Hematopoietic multipotent progenitor cell treated with erythropoietin and hydrocortisone succinate and interleukin-3 and kit ligand, for 8 days (in vitro differentiated cells): ENCODE measurements around the gene IGFBP4.

Experiments
- DNase-seq: peaks from one replicate; pipeline ENCODE4 v3.0.0-alpha.2; 2015

Gene IGFBP4

DNA sequence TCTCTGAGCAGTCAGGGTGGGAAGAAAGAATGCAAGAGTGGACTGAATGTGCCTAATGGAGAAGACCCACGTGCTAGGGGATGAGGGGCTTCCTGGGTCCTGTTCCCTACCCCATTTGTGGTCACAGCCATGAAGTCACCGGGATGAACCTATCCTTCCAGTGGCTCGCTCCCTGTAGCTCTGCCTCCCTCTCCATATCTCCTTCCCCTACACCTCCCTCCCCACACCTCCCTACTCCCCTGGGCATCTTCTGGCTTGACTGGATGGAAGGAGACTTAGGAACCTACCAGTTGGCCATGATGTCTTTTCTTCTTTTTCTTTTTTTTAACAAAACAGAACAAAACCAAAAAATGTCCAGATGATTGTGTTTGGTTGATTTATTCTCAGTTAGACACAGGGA is 14.1 kb downstream of the IGFBP4 start:
- no peak for DNase-seq

DNA sequence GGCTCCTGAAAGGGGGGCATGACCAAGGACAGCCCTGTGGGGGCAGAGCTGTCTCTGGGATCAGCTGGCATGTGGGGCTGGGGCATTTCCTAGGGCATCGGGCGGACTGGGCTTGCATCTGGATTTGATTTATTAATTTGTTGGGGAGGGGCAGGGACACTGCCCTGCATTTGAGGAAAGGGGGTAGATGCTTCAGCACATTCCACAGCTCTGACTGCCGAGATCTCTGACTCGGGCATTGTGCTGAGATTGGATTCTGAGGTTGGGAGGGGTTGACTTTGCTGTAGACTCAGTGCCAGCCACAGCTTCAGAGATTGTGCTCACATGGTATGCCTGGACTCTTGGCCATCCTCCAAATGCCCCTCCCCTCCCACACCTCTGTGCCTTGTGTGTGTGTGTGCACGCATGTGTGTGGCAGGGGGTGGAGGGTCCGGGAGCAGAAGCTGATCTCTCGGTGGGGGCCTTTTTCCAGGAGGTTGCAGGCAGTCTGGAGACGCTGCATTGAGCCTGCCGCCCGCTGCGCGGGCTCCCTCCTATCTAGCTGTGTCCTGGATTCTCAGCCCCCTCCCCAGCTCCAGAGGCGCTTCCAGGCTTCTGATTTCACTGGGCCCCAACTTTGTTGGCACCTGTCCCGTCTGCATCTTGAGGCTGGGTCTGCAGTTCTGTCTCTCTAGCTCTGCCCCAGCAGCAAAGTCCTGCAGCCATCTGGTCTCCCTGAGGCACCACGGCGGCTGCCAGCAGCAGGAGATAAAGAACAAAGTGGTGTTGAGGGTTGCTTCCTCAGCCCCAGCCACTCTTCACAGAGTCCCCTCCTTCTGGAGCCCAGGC is 14.9 kb downstream of the IGFBP4 start:
- DNase-seq = no peak

DNA sequence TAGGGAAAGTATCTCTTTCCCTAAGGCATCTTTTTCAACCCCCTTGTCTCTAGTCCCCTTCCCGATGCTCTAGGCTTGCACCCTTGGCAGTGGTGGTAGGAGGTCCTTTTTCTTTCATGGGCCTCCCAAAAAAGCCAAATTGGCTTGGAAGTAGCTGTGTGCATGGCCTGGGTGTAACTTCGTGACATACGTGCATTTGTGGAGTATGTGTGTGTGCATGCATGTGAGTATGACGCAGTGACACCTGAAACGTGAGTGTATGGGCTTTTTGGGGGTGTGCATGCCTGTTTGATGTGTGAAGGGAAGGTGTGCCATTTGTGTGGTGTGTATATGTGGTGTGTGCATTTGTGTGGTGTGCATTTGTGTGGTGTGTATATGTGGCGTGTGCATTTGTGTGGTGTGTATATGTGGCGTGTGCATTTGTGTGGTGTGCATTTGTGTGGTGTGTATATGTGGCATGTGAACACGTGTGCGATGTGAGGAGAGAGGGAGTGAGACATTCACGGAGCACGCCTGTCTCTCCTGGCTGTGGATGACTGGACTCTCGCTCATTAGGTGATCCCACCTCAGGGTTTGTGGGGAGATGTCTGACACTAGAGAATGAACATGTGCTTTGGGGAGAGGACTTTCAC is 15.7 kb downstream of the IGFBP4 start:
- DNase-seq = no peak

GRCh38 chr17:40459636-40460603 is 16.7 kb downstream of the IGFBP4 start:
- no peak for DNase-seq

- DNase-seq = no peak
Measured at GRCh38 chr17:40460604-40460967, 17.3 kb downstream of the IGFBP4 start.

GRCh38 chr17:40460968-40461731 is 17.9 kb downstream of the IGFBP4 start:
- DNase-seq = no peak

GRCh38 chr17:40461732-40462342 is 18.6 kb downstream of the IGFBP4 start:
- no peak for DNase-seq

DNA sequence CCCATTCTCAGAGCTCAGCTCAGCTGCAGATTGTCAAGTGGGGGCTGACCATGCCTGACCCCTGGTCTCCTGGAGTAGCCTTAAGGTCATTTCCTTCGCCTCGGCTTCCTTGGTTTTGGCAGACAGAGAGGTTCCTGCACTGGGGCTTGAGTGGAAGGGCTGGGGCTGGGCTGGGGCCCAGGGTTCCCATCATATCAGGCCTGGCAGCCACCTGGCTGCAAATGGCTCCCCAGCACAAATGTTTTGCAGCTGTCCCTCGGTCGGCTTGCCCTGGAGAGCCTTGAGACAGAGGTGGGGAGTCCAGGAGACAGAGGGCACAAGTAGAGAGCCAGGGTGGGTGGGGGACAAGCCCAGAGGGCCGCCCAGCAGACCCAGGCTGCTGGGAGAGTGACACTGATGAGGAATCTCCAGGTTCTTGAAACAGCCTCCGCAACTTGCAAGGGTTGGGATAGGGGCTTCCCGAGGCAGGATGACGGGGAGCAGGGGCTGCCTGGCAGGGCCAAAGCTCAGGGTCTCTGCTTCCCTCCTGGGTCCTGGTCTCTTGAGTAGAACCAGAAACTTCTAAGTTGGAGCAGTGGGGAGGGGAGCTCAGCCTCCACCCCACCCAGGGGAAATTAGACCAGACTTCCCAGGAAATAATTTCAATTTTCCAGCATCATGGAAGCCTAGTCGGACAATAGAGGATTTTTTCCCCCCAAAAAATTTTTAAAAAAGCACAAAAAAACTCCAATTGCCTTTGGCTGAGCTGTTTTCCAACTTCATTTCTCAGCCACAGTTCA is 19.3 kb downstream of the IGFBP4 start:
- DNase-seq = no peak

DNA sequence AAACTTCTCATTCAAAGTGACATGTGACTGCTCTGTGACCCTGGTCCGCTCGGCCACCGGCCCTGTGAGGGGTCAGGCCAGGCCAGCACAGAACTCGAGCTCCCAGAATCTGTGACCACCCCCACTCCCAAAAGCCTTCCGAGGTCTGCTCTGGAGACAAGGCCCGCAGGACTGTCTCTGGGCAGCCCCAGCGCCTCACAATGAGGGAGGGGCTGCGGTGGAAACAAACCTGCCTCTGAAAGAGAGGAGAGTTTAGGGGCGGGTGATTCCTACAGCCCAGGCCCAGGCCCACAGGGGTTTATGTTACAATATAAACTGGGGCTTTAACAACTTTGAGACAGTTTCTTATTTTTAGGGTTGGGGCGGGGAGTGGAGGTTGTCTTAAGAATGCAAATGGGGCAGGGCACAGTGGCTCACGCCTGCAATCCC is 19.9 kb downstream of the IGFBP4 start:
- no peak for DNase-seq

- no peak for DNase-seq
Measured at GRCh38 chr17:40464392-40464855, 21.2 kb downstream of the IGFBP4 start.

DNA sequence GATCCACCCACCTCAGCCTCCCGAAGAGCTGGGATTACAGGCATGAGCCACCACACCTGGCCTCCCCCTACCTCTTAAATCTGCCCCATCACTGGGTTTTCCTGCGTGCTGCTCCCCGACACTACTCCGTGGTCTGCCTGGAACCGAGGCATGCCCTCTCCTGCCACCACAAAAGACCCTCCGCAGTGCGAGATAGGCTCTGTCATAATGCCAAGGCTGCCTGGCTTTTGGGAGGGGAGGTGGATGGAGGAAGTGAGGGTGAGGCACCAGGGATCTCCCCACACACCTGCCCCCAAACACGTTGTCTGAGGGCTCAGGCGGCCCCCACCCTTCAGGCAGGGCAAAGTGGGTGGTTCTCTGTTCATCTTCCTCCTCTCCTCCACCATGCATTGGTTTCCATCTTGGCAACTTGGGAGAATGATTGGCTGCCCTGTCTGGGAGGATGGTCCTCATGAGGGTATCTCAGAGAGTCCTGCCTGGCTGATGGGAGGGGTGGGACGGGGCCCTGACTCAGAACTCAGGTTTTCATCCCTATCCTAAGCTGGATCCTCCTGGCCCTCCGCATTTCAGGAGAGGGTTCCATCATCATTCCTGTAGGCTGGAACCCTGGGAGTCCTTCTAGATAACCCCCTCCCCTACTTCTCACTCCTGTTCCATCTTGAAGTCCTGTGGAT is 23.2 kb downstream of the IGFBP4 start:
- DNase-seq = no peak

DNA sequence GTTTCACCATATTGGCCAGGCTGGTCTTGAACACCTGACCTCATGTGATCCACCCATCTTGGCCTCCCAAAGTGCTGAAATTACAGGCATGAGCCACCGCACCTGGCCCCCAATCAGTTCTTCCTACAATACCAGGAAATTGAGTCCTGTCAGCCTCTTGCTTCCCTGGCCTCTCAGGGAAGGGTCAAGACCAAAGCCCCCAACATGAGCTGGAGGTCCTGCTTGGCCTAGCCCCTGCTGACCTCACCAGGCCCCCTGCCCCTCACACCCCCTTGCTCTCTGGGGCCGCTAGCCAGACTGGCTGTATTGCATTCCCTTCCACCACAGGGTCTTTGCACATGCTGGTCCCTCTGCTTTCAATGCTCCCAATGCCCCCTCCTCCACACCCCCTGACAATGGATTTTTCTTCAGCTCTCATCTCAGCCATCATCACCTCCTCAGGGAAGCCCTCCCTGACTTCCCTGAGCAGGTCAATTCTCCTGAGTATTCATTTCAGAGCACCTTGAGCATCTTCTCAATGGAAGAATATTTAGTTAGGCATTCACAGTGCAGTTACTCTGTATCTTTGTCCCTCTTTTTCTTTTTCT is 24.1 kb downstream of the IGFBP4 start:
- no peak for DNase-seq

GRCh38 chr17:40468560-40468959 is 25.3 kb downstream of the IGFBP4 start:
- no peak for DNase-seq

DNA sequence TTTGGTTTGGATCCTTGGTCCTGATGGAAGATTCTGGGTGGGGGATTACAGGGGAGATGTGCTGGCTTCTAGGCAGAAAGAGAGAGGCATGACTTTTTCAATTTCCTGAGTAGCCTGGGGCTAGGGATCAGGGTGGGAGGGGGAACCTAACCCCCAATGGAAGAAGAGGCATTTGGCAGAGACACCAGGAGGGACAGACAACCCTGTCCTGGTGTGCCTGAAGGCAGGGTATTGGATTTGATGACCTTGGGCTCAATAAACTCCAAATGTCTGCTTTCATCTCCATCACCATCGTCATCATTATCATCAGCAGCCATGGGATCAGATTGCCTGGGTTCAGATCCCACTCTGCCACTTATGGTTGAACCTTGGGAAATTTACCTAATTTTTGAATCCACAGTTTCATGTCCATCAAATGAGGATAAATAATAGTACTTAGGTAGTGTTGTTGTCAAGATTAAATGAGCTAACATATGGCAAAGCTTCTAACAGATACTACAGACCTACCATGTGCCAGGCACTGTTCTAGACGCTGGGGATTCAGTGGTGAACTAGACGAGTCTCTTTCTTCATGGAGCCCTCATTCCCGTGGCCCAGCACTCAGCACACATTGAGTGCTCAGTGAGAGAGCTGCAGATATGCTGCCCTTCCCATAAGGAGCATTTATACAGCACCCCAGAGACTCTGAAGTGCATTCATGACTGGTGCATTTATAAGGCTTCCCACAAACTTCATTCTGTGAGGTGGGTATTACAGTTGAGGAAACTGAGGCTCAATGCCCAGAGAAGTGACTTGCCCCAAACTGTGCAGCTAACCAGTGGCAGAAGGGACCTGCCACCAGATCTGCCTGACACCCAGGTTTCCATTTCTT is 26.8 kb downstream of the IGFBP4 start:
- DNase-seq = no peak

DNA sequence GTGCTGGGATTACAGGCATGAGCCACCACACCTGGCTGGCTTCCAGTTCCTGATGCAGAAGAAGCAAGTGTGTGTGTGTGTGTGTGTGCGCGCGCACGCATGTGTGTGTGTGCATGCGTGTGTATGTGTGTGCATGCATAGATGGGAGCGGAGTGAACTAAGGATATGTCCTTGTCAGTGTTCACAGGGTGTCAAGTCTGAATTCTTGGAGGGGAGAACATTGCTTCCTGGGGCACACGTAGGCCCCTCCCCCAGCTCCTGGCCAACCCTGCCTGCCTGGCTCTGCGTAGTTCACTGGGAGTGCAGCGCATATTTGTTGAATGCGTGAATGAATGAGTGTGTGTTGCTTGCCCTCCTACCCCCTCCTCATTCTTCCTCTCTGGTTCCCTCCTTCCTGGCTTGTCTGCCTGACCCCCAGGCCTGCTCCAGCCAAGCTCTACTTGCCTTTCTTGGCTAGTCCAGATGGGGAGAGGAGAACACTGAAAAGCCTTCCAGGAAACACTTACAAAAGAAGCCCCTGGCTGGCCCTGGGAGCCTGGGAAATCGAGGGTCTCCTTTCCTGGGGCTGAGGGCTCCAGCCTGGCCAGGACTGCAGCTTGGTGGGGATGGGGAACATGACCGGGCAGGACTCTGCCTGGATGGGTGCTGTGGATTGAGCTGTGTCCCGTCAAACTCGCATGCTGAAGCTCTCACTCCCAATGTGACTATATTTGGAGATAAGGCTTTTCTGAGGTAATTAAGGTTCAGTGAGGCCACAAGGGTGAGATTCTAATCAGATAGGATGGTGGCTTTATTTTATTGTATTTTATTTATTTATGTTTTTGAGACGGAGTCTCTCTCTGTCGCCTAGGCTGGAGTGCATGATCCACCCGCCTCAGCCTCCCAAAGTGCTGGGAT is 27.9 kb downstream of the IGFBP4 start:
- DNase-seq = no peak

GRCh38 chr17:40471846-40472732 is 28.8 kb downstream of the IGFBP4 start:
- no peak for DNase-seq
